ENCODE data around the gene CLNK. TPM values are rescaled to one million over a fixed set of nuclear protein-coding genes. Genes with fewer than 3 reads are reported as not detected.

The CLNK gene
- total RNA-seq, 1 experiment from 2014 or later: not detected

- Histone ChIP-seq H4K91ac (ENCODE audit: insufficient read length, low read depth, low read length) (no peak overlapping the region), H2BK120ac (ENCODE audit: low read depth, low read length, poor library complexity, severe bottlenecking) (no peak overlapping the region), H4K5ac (ENCODE audit: insufficient read length, low read depth, low read length) (no peak overlapping the region), H4K8ac (replicated peaks; ENCODE audit: insufficient read length, low read depth, low read length) (no peak overlapping the region), H3K23ac (ENCODE audit: insufficient read length, low read depth, low read length) (no peak overlapping the region), H3K27me3 (ENCODE audit: insufficient read depth, low read length) (no peaks in the 10 kb centered on the region), H3K79me1 (ENCODE audit: insufficient read depth, low read depth, low read length, poor library complexity, severe bottlenecking) (no peaks in the 10 kb centered on the region), H3K4me2 (ENCODE audit: insufficient read depth, insufficient read length, low read length) (no peak overlapping the region), H2AFZ (ENCODE audit: low read length) (no peak overlapping the region), H3K9me3 (ENCODE audit: control insufficient read depth, low read depth, low read length) (no peaks in the 10 kb centered on the region), H3K56ac (ENCODE audit: insufficient read length, low read depth, low read length) (no peak overlapping the region), H2BK20ac (ENCODE audit: low read depth, low read length, poor library complexity, severe bottlenecking) (no peak overlapping the region), H3T11ph (ENCODE audit: low read length) (no peak overlapping the region), H3K4me1 (ENCODE audit: insufficient read depth, low read length) (peaks cover 5% of the 10 kb centered on the region; the same call in 1 of the 2 replicates), H2BK12ac (ENCODE audit: insufficient read length, low read depth, low read length) (no peak overlapping the region), H3K4ac (ENCODE audit: low read depth, low read length) (no peak overlapping the region), H3K14ac (ENCODE audit: insufficient read depth, low read length) (no peak overlapping the region), H2AK5ac (ENCODE audit: insufficient read length, low read length) (no peak overlapping the region), H3K18ac (ENCODE audit: insufficient read length, low read depth, low read length) (no peak overlapping the region), H3K23me2 (ENCODE audit: insufficient read length, low read depth, low read length, poor library complexity, severe bottlenecking) (no peaks in the 10 kb centered on the region), H3K9ac (ENCODE audit: extremely low read depth, insufficient read length, low read length) (no peak overlapping the region), H3K27ac (ENCODE audit: insufficient read length, low read depth, low read length) (no peak overlapping the region), H2BK5ac (ENCODE audit: insufficient read length, low read length) (no peak overlapping the region), H2BK15ac (ENCODE audit: low read depth, low read length) (no peak overlapping the region), H4K20me1 (ENCODE audit: control insufficient read depth, insufficient read depth, insufficient read length) (no peaks in the 10 kb centered on the region), H3K79me2 (ENCODE audit: insufficient read depth, low read length) (no peaks in the 10 kb centered on the region)
- TF ChIP-seq CTCF (conservative IDR thresholded peaks at IDR 0.05): no peak; the same call in 2 of the 3 replicates
- Mint-ChIP-seq H3K4me3 (no peak overlapping the region), H3K27ac (no peak overlapping the region), H3K36me3 (ENCODE audit: insufficient read depth in 1 of 3, low read depth in 3 of 3) (peaks cover 0 to 6% (median 5%) of the 10 kb centered on the region in 3 experiments; a peak in 4 of 7 replicates), H3K27me3 (ENCODE audit: low read depth) (no peaks in the 10 kb centered on the region; the same call in 1 of the 2 replicates), H3K4me1 (peaks cover 8 to 9% of the 10 kb centered on the region in 2 experiments), H3K9me3 (no peaks in the 10 kb centered on the region)
- WGBS (ENCODE audit: extremely low coverage, insufficient read length, low lambda C conversion rate): no CpG with 5 or more reads among the region's 1 CpG
- no peak for DNase-seq
These were observed 246.8 kb downstream of the CLNK start for GRCh38 chr4:10437735-10438134.

Other genes starting within 250 kb of the CLNK start
- 9.6 and 11.5 TPM in 2 replicates for gene ZNF518B, start 227.3 kb downstream of the CLNK start, total RNA-seq (2021)

All from H9 (cell line).